Heart left ventricle (tissue), 16 donors: ENCODE measurements around the gene PPP1R9A. TPM values are rescaled to one million over a fixed set of nuclear protein-coding genes. Genes with fewer than 3 reads are reported as not detected.

Experiments used
- ATAC-seq, 4 donors: fragments of 200-7000 bp; cut with Tn5 transposase; one replicate each; pipeline ENCODE4 v1.9.1; 2020 to 2022; ENCODE audit warnings: moderate library complexity in 4 of 4, mild to moderate bottlenecking in 3 of 4, moderate number of reproducible peaks in 1 of 4
- DNase-seq, 5 donors: peaks; one replicate each; pipeline ENCODE4 v3.0.0-alpha.2; 2020
- H3K27ac ChIP-seq, 12 donors: fragments of 200-600 bp; sonication (generic) in 4 of 12; one replicate each; pipeline versions ENCODE4 v1.5.0 to v1.8.0; 2016 to 2022; ENCODE audit warnings: mild to moderate bottlenecking in 2 of 12
- H3K27me3 ChIP-seq, 9 donors: fragments of 200-600 bp; sonication (generic) in 2 of 9; one replicate each; pipeline versions ENCODE4 v1.5.1 to v1.8.0; 2016 to 2022; ENCODE audit warnings: mild to moderate bottlenecking in 3 of 9
- H3K36me3 ChIP-seq, 9 donors: fragments of 200-600 bp; sonication (generic) in 2 of 9; one replicate each; pipeline versions ENCODE4 v1.5.0 to v1.8.0; 2018 to 2022; ENCODE audit warnings: mild to moderate bottlenecking in 2 of 9
- H3K4me1 ChIP-seq, 12 donors: fragments of 200-600 bp; sonication (generic) in 4 of 12; one replicate each; pipeline versions ENCODE4 v1.5.0 to v1.8.0; 2016 to 2022; ENCODE audit warnings: mild to moderate bottlenecking in 3 of 12
- H3K4me3 ChIP-seq, 12 donors: fragments of 200-600 bp; sonication (generic) in 4 of 12; one replicate each; pipeline versions ENCODE4 v1.5.0 to v1.8.0; 2017 to 2022; ENCODE audit warnings: mild to moderate bottlenecking in 9 of 12, moderate library complexity in 4 of 12
- H3K9me3 ChIP-seq, 12 donors: fragments of 200-600 bp; sonication (generic) in 4 of 12; one replicate each; pipeline versions ENCODE4 v1.5.0 to v1.8.0; 2016 to 2022; ENCODE audit warnings: mild to moderate bottlenecking in 1 of 12
- POLR2A ChIP-seq, 2 donors: fragments of 450-650 bp; IDR thresholded peaks; one replicate each; pipeline ENCODE4 v1.6.1; 2017; ENCODE audit warnings: antibody characterized with exemption in 2 of 2, mild to moderate bottlenecking in 2 of 2, moderate library complexity in 2 of 2
- WGBS, 4 donors: extraction: QIAGEN DNeasy Blood & Tissue Kit in 2 of 4; methylation state at CpG; one replicate each; pipeline versions ENCODE4 v1.1.5 to v1.1.7; 2013 to 2018; 5-methylcytosine and 5-hydroxymethylcytosine counted together
- intact Hi-C, 10 donors: fragments of 100-400 bp; cut with DNase I; formaldehyde crosslinking; loops; one replicate each; pipeline versions ENCODE4 v1.11.1 to v1.14.2; 2022
- polyA plus RNA-seq, 2 donors: library from polyadenylated mRNA; stranded (reverse); fragments of 200-250 nt; gene quantifications; one replicate each; pipeline ENCODE4 v1.2.3, GENCODE V29; 2013
- total RNA-seq, 9 donors: library from RNA; depleted of rRNA in 2 of 9; stranded (reverse); fragments of >200 nt in 2 of 9; fragmentation: NEBNext Ultra II Directional in 3 of 9; extraction: Animal tissue kit (Norgen Biotek cat#: 25700) in 3 of 9; gene quantifications; one replicate each; pipeline versions ENCODE4 v1.1.0 to v1.2.4, GENCODE V29; 2016 to 2023
- TF ChIP-seq, protein P1 (sequence below), 12 donors: fragments of 200-600 bp; sonication (generic) in 4 of 12; IDR thresholded peaks; one replicate each; pipeline versions ENCODE4 v1.5.0 to v1.8.0; 2018 to 2022; ENCODE audit warnings: antibody characterized with exemption in 12 of 12, mild to moderate bottlenecking in 5 of 12
- donor health status: ischemic (EF 13 %, LVEDD 7.1; RV severe dilation, severe dysfunction).
- donor health status: healthy with polysubstance abuse.
- donor health status: DM: no; HTN: yes; CAD: no.
- donor health status: DM: no; HTN: no; CAD: no.
- donor health status: ischemic (EF 25% LVEDD 6.9; RV normal size, moderate dysfunction).
- donor health status: ischemic (EF 25% LVEDD 5.7; RV mildly dilated, moderate dysfunction).
- donor health status: healthy.
- donor health status: DM: yes; HTN: yes; CAD: no.
- donor health status: ischemic (EF 35%, LVEDD 5.7; RV mildly dilated, moderate dysfunction).
- donor health status: nonischemic (EF 11% LVEDD 7.7; RV severe dilation, severe dysfunction).
- donor health status: DM: yes; HTN: yes; CAD: no.
- donor health status: PGD.
- donor health status: ischemic (EF 29% LVEDD 5.4; RV normal size, mild dysfunction).
- donor health status: nonischemic (EF 23%, LVEDD 6.1; RV moderate dilation, normal function).

Gene PPP1R9A
- total and polyA plus RNA-seq, 11 donors, result 3.6 to 42.8 (median 30.0) TPM

DNA sequence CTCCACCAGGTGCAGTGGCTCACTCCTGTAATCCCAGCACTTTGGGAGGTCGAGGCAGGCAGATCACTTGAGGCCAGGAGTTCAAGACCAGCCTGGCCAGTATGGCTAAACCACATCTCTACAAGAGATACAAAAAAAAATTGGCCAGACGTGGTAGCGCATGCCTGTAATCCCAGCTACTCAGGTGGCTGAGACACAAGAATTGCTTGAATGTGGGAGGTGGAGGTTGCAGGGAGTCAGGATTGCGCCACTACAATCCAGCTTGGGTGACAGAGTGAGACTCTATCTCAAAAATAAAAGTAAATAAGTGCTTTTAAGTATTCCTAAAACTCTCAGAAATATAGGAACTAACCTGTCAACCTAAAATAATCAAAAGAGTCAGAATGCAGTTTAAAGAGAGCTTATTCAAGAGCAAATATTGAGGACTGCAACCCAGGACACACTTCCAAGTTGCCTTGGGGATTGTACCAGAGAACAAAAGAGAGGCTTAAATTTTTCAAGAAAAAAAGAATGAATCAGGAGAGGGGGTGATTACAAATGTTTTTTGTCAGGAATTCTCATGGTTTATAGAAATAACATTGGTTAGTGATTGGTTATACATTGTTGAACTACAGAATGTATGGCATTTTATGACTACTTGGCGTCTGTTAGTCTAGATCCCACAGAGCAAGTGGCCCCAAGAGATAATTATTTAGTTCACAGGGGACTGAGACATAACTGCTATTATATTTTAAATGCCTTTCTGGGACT lies 33.2 kb upstream of the PPP1R9A start:
- TF ChIP-seq POLR2A (IDR thresholded peaks at IDR 0.05), result no peak
- TF ChIP-seq, protein P1, sequence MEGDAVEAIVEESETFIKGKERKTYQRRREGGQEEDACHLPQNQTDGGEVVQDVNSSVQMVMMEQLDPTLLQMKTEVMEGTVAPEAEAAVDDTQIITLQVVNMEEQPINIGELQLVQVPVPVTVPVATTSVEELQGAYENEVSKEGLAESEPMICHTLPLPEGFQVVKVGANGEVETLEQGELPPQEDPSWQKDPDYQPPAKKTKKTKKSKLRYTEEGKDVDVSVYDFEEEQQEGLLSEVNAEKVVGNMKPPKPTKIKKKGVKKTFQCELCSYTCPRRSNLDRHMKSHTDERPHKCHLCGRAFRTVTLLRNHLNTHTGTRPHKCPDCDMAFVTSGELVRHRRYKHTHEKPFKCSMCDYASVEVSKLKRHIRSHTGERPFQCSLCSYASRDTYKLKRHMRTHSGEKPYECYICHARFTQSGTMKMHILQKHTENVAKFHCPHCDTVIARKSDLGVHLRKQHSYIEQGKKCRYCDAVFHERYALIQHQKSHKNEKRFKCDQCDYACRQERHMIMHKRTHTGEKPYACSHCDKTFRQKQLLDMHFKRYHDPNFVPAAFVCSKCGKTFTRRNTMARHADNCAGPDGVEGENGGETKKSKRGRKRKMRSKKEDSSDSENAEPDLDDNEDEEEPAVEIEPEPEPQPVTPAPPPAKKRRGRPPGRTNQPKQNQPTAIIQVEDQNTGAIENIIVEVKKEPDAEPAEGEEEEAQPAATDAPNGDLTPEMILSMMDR (IDR thresholded peaks at IDR 0.05), result no peak
- H3K27me3 ChIP-seq, result no peaks in the 10 kb centered on the region
- 88 to 94% (median 92%) methylated on average over 5 of the region's 5 CpGs for WGBS, 4 donors
- H3K9me3 ChIP-seq, result peaks cover 0 to 16% (median 2%) of the 10 kb centered on the region in 12 donors
- H3K27ac ChIP-seq, result no peak overlapping the region
- no peak overlapping the region for H3K4me3 ChIP-seq
- DNase-seq (no peak), ATAC-seq (no peak)
- H3K4me1 ChIP-seq, result no peaks in the 10 kb centered on the region
- intact Hi-C loops, result no loop called here
- no peaks in the 10 kb centered on the region for H3K36me3 ChIP-seq

DNA sequence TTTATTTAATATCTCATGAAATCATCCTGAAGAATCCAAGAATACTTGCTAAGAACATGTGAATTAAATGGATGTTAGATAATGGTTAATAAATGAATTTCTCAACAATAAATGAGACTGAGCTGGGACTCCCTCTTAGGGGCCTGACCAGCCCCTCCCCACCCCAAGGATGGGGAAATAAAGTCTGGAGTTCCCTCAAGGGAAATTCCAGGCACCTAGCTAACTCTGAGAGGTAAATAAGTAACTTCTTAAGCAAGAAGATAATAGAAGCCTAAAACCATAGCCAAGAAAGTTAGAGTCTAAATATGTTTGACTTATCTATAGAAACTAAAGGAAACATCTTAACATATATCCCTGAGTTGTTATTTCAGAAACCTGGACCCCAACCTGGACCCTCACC lies 32.2 kb upstream of the PPP1R9A start:
- no peaks in the 10 kb centered on the region for H3K4me1 ChIP-seq
- no peaks in the 10 kb centered on the region for H3K36me3 ChIP-seq
- intact Hi-C loops, result no loop called here
- DNase-seq (no peak), ATAC-seq (no peak)
- TF ChIP-seq, protein P1 (IDR thresholded peaks at IDR 0.05), result no peak
- TF ChIP-seq POLR2A (IDR thresholded peaks at IDR 0.05), result no peak
- no peaks in the 10 kb centered on the region for H3K27me3 ChIP-seq
- H3K27ac ChIP-seq, result no peak overlapping the region
- peaks cover 0 to 11% (median 2%) of the 10 kb centered on the region in 12 donors for H3K9me3 ChIP-seq
- H3K4me3 ChIP-seq, result no peak overlapping the region

DNA sequence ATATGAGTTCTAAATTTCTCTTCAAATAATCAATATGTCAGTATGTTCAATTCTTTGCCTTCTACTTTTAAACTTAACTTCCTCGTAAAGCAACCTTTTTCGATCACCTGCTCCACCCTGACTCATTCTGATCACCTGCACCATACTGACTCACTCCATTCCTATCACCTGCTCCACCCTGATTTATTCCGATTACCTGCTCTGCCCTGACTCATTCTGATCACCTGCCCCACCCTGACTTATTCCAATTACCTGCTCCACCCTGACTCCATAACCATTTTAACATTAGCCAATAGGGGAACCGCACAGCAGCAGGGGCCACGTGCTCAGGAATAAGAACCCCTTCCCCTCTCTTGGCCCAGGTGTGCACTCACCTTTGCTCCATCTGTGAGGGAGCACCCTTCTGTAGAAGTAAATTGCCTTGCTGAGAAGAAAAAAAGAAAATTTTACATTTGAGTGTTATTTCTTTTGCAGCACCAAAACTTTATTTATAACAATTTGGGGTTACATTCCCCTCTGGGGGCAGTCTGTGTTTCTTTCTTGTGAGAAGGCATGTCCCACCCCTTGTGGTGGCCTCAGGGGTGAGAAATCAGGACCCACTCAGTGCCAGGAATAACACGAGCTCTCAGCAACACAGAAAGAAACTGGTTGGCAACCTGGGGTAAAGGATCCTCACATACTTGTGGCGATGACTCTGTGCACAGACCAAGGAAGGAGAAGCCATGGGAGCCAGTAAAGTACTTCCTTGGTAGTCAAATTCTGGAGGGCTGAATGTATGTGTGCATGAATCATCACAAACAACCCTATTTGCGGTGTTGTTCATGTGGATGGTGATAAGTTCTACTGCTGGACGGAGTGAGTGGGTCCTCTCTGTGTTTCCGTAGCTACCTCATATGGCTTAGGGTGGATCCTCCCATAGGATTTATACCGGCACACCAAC lies 29.4 kb upstream of the PPP1R9A start:
- DNase-seq (no peak), ATAC-seq (no peak)
- TF ChIP-seq, protein P1 (IDR thresholded peaks at IDR 0.05), result no peak
- TF ChIP-seq POLR2A (IDR thresholded peaks at IDR 0.05), result no peak
- WGBS, 4 donors, result 86 to 96% (median 90%) methylated on average over 11 of the region's 11 CpGs
- Histone ChIP-seq H3K4me3 (no peak overlapping the region), H3K9me3 (peaks cover 0 to 11% (median 2%) of the 10 kb centered on the region in 12 donors), H3K27ac (no peak overlapping the region), H3K36me3 (no peaks in the 10 kb centered on the region), H3K4me1 (no peaks in the 10 kb centered on the region), H3K27me3 (no peaks in the 10 kb centered on the region)
- intact Hi-C loops, result no loop called here

DNA sequence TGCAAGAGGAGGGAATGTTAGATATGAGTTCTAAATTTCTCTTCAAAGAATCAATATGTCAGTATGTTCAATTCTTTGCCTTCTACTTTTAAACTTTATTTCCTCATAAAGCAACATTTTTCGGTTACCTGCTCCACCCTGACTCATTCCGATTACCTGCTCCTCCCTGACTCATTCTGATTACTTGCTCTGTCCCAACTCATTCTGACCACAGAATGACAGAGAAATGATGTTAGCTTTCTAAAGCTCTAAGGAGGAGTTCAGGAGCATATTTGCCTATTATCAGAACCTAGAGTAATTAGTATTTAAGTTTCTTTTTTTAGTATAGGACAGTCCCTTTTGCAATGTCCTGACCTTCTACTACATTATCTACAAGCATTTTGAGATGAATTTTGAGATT lies 24.5 kb upstream of the PPP1R9A start:
- 49 to 95% (median 70%) methylated on average over 2 of the region's 2 CpGs for WGBS, 4 donors
- no peak overlapping the region for H3K27ac ChIP-seq
- ATAC-seq (no peak), DNase-seq (no peak)
- TF ChIP-seq, protein P1 (IDR thresholded peaks at IDR 0.05), result no peak
- TF ChIP-seq POLR2A (IDR thresholded peaks at IDR 0.05), result no peak
- H3K27me3 ChIP-seq, result no peaks in the 10 kb centered on the region
- H3K4me1 ChIP-seq, result no peaks in the 10 kb centered on the region
- H3K36me3 ChIP-seq, result no peaks in the 10 kb centered on the region
- H3K4me3 ChIP-seq, result no peak overlapping the region
- peaks cover 0 to 8% (median 1%) of the 10 kb centered on the region in 12 donors for H3K9me3 ChIP-seq
- intact Hi-C loops, result no loop called here
